Mucosa of rectum (tissue), 2 donors: ENCODE data around the gene CMTM8.

ENCODE experiments used
- H3K27ac ChIP-seq, 2 donors: one replicate each; pipeline ENCODE4 v1.7.0; 2013; ENCODE audit warnings: inconsistent platforms in 2 of 2, low read depth in 2 of 2, low read length in 2 of 2
- H3K27me3 ChIP-seq, 2 donors: one replicate each; pipeline ENCODE4 v1.7.0; 2013; ENCODE audit warnings: low read length in 2 of 2; ENCODE audit not compliant: control insufficient read depth in 2 of 2, insufficient read depth in 2 of 2
- H3K36me3 ChIP-seq, 2 donors: one replicate each; pipeline ENCODE4 v1.7.0; 2013; ENCODE audit warnings: low read length in 2 of 2; ENCODE audit not compliant: control insufficient read depth in 2 of 2, insufficient read depth in 2 of 2
- H3K4me1 ChIP-seq, 2 donors: one replicate each; pipeline ENCODE4 v1.7.0; 2013; ENCODE audit warnings: low read length in 2 of 2, mild to moderate bottlenecking in 1 of 2; ENCODE audit not compliant: control insufficient read depth in 2 of 2, insufficient read depth in 2 of 2
- H3K4me3 ChIP-seq, 2 donors: one replicate each; pipeline ENCODE4 v1.7.0; 2013; ENCODE audit warnings: low read length in 2 of 2
- H3K9ac ChIP-seq, 2 donors: one replicate each; pipeline ENCODE4 v1.7.0; 2013; ENCODE audit warnings: low read length in 2 of 2, low read depth in 1 of 2, mild to moderate bottlenecking in 1 of 2
- H3K9me3 ChIP-seq, 2 donors: one replicate each; pipeline ENCODE4 v1.7.0; 2013; ENCODE audit warnings: low read length in 2 of 2; ENCODE audit not compliant: control insufficient read depth in 2 of 2
- donor health status: healthy.
- donor health status: Normal muscosa, but diverticular disease.

Gene CMTM8

DNA sequence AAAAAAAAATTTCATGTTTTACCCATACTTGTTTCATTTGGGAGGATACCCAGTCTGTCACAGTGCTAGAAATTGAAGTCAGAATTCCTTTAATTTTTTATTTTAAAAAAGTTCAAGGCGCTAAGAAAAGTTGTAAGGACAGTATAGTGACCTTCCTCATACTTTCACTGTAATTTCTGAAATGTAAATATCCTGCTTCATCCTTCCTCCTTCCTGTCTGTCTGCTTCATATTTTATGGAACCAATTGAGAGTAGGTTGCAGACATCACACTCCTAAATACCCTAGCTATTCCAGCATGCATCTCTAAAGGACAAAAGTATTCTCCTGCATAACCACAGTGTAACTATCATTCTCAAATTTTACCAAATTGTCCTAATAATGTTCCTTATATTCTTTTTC is 35.8 kb downstream of the CMTM8 start:
- Histone ChIP-seq H3K27me3 (no peaks in the 10 kb centered on the region), H3K9ac (no peak overlapping the region), H3K4me3 (no peak overlapping the region), H3K36me3 (no peaks in the 10 kb centered on the region), H3K4me1 (no peaks in the 10 kb centered on the region), H3K9me3 (no peaks in the 10 kb centered on the region), H3K27ac (no peak overlapping the region)

DNA sequence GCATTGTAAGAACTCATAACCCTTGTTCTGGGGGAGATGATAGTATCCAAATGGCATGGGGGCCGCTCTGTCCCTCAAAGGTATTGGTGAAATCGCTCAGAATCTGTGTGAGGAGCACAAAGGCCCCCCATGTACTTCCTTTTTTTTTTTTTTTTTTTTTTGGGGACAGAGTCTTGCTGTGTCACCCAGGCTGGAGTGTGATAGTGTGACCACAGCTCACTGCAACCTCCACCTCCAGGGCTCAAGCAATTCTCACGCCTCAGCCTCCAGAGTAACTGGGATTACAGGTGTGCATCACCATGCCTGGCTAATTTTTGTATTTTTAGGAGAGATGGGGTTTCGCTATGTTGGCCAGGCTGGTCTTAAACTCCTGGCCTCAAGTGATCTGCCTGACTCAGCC is 37.0 kb downstream of the CMTM8 start:
- Histone ChIP-seq H3K36me3 (no peaks in the 10 kb centered on the region), H3K27ac (no peak overlapping the region), H3K4me3 (no peak overlapping the region), H3K4me1 (no peaks in the 10 kb centered on the region), H3K9me3 (no peaks in the 10 kb centered on the region), H3K27me3 (no peaks in the 10 kb centered on the region), H3K9ac (no peak overlapping the region)

DNA sequence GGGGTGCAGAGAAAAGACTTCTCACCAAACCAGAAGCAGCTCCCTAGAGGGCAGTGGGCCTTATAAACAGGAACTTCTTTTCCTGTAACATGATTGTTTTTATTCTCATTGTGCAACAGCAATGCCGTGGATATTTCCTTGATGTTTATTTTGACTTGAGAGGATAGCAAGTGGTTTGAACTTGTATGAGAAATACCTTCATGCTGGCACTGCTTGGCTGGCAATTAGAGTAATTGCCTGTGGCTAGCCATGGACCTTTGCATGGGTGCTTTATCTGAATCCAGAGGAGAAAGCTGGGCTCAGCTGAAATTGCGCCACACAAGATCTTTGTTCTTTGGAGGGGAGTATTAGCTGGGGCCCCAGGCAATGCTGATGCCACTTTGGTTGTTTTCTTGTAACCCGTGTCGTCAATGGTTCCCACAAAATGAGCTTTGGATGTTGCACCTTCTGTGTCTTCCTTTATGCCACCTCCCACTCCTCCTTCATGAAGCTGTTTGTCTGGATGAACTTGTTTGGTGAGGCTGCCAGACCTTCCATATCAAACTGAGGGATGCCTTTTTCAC is 37.9 kb downstream of the CMTM8 start:
- Histone ChIP-seq H3K9me3 (no peaks in the 10 kb centered on the region), H3K4me1 (no peaks in the 10 kb centered on the region), H3K9ac (no peak overlapping the region), H3K4me3 (no peak overlapping the region), H3K27me3 (no peaks in the 10 kb centered on the region), H3K27ac (no peak overlapping the region), H3K36me3 (no peaks in the 10 kb centered on the region)

DNA sequence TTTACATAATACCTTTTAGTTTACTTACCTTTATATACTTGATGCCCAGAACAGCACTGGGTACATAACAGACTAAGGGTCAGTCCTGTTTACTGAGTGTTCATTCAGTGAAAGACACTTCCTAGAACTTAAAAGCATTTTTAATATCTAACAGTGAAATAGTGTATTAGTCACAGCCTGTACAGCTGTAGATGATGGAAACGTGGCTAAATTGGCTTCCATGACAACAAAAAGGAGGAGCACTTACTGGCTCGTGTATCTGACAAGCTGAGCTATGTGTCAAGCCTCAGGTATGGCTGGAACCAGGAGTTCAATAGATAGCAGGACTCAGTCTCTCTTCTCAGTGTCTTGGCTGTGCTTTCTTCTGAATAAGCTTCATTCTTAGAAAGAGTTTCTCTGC is 40.2 kb downstream of the CMTM8 start:
- Histone ChIP-seq H3K9ac (no peak overlapping the region), H3K27ac (no peak overlapping the region), H3K4me1 (no peaks in the 10 kb centered on the region)

DNA sequence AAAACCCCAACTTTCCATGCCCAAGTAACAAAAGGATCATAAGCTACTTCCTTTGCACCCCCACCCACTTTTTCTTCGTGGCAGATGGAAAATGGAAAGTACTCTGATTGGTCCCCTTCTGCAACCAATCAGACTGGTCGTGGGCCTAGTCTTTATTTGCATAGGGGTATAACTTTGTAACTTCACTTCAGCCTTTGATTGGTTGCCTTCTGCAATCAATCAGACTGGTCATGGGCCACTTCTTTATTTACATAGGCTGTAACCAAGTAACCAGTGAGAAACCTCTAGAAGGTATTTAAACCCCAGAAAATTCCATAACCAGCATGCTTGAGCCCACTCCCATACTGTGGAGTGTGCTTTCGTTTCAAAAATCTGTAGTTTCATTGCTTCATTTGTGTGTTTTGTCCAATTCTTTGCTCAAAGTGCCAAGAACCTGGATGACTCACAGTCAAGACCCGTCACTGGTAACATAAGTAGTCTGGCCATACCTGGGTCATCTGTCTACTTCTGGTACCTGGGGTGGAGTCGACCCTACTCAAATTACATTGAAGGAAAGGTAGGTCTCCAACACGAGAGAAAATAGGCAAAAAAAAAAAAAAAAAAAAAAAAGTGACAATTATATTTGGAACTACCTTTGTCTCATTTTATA is 41.9 kb downstream of the CMTM8 start:
- no peak overlapping the region for H3K27ac ChIP-seq

More for the DNA sequence above, 40.2 kb downstream of the CMTM8 start:
- H3K27me3 ChIP-seq = no peaks in the 10 kb centered on the region
- H3K4me3 ChIP-seq = no peak overlapping the region
- no peaks in the 10 kb centered on the region for H3K9me3 ChIP-seq
- no peaks in the 10 kb centered on the region for H3K36me3 ChIP-seq

DNA sequence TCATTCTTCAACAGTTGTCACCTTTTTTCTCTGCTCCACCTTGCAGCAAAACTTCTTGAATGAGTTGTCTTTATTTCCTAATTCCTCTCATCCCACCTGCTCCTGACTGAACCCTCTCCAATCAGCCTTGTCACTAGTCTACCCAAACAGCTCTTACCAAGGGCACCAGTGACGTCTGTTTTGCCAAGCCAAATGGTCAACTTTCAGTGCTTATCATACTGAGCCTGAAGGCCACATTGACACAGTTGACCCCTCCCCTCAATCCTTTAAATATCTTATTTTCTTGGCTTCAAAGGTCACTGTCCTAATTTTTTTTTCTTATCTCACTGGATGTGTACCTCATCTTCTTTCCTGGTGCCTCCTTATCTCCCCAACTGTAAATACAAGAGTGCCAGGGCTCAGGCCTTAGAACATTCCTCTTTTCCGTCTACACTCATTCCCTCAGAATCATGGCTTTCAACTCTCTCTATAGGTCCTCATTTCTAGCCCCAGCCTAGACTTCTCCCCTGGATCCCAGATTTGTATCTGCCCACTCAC is 43.2 kb downstream of the CMTM8 start:
- Histone ChIP-seq H3K27me3 (no peaks in the 10 kb centered on the region), H3K4me1 (peaks cover 2 to 7% of the 10 kb centered on the region in 2 donors), H3K4me3 (no peak overlapping the region), H3K36me3 (no peaks in the 10 kb centered on the region), H3K9ac (no peak overlapping the region), H3K27ac (no peak overlapping the region), H3K9me3 (no peaks in the 10 kb centered on the region)

More for the DNA sequence above, 41.9 kb downstream of the CMTM8 start:
- Histone ChIP-seq H3K36me3 (no peaks in the 10 kb centered on the region), H3K4me3 (no peak overlapping the region), H3K9me3 (no peaks in the 10 kb centered on the region), H3K27me3 (no peaks in the 10 kb centered on the region), H3K9ac (no peak overlapping the region), H3K4me1 (peaks cover 0 to 7% of the 10 kb centered on the region in 2 donors)

DNA sequence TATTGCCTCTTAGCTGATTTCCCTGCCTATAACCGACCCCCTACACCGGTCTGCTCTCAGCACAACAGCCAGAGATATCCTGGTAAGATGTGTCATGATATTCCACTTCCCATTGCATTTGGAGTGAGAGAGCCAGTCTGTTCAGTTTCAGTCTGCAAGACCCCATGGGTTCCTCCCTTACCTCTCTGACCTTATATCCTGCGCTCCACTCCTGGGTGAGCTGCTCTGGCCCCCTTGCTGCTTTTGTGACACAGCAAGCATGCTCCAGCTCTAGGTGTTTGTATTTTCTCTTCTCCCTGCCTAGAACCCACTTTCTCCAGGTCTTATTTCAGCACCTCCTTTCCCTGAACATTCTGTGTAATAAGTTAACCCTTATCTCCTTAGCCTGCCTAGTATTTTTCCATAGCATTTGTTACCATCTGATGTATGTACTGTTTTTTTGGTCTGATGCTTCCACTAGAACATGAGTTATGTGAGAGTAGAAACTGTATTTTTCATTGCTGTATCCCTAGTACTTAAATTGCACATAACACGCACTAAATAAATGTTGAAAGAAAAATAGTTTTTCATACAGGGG is 44.2 kb downstream of the CMTM8 start:
- no peak overlapping the region for H3K27ac ChIP-seq
- no peak overlapping the region for H3K4me3 ChIP-seq
- H3K9ac ChIP-seq = no peak overlapping the region
- H3K4me1 ChIP-seq = peaks cover 2 to 7% of the 10 kb centered on the region in 2 donors
- no peaks in the 10 kb centered on the region for H3K27me3 ChIP-seq
- H3K36me3 ChIP-seq = no peaks in the 10 kb centered on the region
- no peaks in the 10 kb centered on the region for H3K9me3 ChIP-seq

DNA sequence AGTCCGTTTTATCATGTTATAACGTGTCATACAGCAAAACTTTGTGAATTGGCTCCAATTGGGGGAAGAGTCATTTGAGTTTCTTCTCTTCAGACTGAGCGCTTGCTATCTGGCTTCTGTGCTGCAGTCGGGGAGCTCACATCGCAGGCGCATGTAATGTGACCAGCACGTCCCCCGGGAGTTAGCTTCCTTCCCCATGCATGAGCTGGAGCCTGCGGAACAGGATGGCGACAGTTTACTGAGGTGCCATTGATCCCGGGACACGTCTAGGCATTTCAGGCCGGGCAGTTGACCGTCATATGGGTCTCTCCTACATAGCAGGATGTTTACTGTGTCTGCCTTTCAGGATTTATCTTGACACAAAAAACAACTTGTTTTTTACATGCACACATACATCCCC is 44.8 kb downstream of the CMTM8 start:
- Histone ChIP-seq H3K4me3 (no peak overlapping the region), H3K4me1 (peaks cover 2 to 7% of the 10 kb centered on the region in 2 donors), H3K36me3 (no peaks in the 10 kb centered on the region), H3K9ac (no peak overlapping the region), H3K27me3 (no peaks in the 10 kb centered on the region), H3K9me3 (no peaks in the 10 kb centered on the region), H3K27ac (no peak overlapping the region)

DNA sequence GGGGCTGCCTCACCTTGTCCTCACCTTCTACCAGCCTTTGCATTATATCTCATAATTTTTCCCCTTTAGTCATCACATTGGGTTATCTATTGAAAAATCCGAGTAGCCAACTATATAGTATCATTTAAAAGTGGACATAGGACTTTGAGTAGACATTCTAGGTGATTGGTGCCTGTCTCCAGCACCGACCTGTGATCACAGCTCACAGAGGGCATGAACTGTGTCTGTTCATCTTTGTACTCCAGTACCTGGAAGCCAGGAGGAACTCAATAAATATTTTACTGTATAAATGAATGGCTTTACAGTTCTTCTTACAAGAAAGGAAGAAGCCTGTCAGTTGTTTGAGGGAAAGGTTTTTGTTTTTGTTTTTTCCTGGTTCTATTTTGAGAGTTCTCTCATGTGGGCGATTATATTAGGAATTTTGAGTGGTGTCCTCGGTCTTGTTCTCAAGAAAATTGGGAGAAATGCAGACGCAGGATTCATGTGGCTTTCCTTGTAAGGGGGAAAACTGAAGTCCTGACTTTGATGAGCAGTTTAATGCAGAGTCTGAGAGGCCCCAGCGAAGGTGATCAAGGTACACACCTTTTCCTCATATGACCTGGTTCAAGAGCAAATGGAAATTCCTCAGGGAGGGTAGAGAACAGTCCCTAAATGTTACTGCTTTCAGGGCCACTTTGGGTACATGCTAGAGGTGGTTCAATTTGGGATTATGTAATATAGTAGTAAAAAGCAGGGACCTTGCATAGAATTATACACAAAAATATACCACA is 46.1 kb downstream of the CMTM8 start:
- Histone ChIP-seq H3K27ac (no peak overlapping the region), H3K4me3 (no peak overlapping the region), H3K9ac (no peak overlapping the region), H3K4me1 (peaks cover 2 to 7% of the 10 kb centered on the region in 2 donors), H3K9me3 (no peaks in the 10 kb centered on the region), H3K27me3 (no peaks in the 10 kb centered on the region), H3K36me3 (no peaks in the 10 kb centered on the region)

DNA sequence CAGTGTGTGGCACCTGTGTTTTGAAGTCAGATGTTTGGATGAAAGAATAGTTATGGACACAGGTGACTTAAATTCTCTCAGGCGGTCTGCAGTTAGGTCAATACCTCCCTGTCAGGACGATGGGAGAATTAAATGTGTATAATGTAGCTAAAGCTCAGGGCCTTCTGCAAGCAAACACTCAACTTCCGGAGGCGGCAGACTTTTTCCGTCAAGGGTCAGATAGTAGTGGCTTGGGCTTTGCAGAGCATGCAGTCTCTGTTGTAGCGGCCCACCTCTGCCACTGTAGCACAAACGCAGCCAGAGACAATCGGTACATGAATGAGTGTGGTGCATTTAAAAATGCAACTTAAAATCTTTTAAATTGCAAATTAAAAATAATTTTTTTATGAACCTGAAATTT is 47.4 kb downstream of the CMTM8 start:
- H3K4me3 ChIP-seq = no peak overlapping the region

More for the DNA sequence above, 47.4 kb downstream of the CMTM8 start:
- H3K36me3 ChIP-seq = no peaks in the 10 kb centered on the region
- H3K27me3 ChIP-seq = no peaks in the 10 kb centered on the region
- no peak overlapping the region for H3K9ac ChIP-seq
- no peaks in the 10 kb centered on the region for H3K9me3 ChIP-seq
- H3K4me1 ChIP-seq = peaks cover 2 to 7% of the 10 kb centered on the region in 2 donors
- H3K27ac ChIP-seq = no peak overlapping the region
